HG03558 (cell line): ENCODE data around the gene CTBS.
"Not testable (repeated sequence)": the region's sequence is repeated elsewhere in the genome, so short reads cannot be mapped to it uniquely, and the experiment has no call there.

ENCODE experiments used
- ATAC-seq: cut with Tn5 transposase; IDR thresholded peaks from one replicate; pipeline ENCODE4 v1.9.1; 2021; ENCODE audit warnings: moderate number of reproducible peaks; ENCODE audit not compliant: unreplicated experiment; ENCODE audit errors: extremely low read depth

The CTBS gene

GRCh38 chr1:84507887-84508286, 66.4 kb downstream of the CTBS start:
- not testable (repeated sequence) for ATAC-seq

GRCh38 chr1:84506729-84507453, 67.3 kb downstream of the CTBS start:
- no peak for ATAC-seq

- peak; percentile 50 for ATAC-seq
These were observed 68.1 kb downstream of the CTBS start, which contains the start of the genes GNG5 and SPATA1 for GRCh38 chr1:84506002-84506728. Gene GNG5 (minus strand): TSS chr1:84506581. CDS start chr1:84506091, 490 bp downstream. Gene SPATA1 (plus strand): TSS chr1:84506386. CDS start chr1:84516360, 9,974 bp downstream.

GRCh38 chr1:84505493-84506001, 68.7 kb downstream of the CTBS start:
- peak; percentile 6 for ATAC-seq

- no peak for ATAC-seq
These were observed 69.4 kb downstream of the CTBS start for GRCh38 chr1:84504580-84505492.

GRCh38 chr1:84502927-84503326, 71.3 kb downstream of the CTBS start:
- no peak for ATAC-seq
